SK-N-SH (cell line): Measurements from ENCODE around the gene F2R. TPM values are rescaled to one million over a fixed set of nuclear protein-coding genes. Genes with fewer than 3 reads are reported as not detected.

Source experiments
- CTCF ChIA-PET: fragments of 300-600, 350-600 bp; formaldehyde crosslinking; extraction: SDS; loops from one replicate; lab custom pipeline; 2021; lab: Yijun Ruan, JAX
- POLR2A ChIA-PET: fragments of 350-600 bp; sonication (Branson Sonifier 250); formaldehyde crosslinking; extraction: SDS; loops from one replicate; lab custom pipeline; 2020; ENCODE audit warnings: antibody characterized with exemption, inconsistent platforms; lab: Yijun Ruan, JAX
- DNase-seq: peaks from one replicate; pipeline ENCODE4 v3.0.0; 2012
- H2AFZ ChIP-seq: fragments of 200-600 bp; sonication (generic); 2 replicates; pipeline ENCODE4 v1.8.1; 2016; ENCODE audit warnings: antibody characterized with exemption, mild to moderate bottlenecking, low read depth
- H3F3A ChIP-seq: fragments of 200-600 bp; sonication (generic); replicated peaks from 2 replicates; pipeline ENCODE3; 2016; ENCODE audit warnings: antibody characterized with exemption, mild to moderate bottlenecking; ENCODE audit not compliant: insufficient read depth
- H3K27ac ChIP-seq, 2 experiments: fragments of 200-500 bp in 1 of 2; fragments of 200-600 bp in 1 of 2; sonication (Bioruptor generic) in 1 of 2; sonication (generic), shearing (Covaris generic) in 1 of 2; 2 replicates each; pipeline versions ENCODE4 v1.5.1 to v1.6.1; 2014 to 2016; ENCODE audit warnings: low read depth in 2 of 2, inconsistent platforms in 1 of 2, low read length in 1 of 2, mild to moderate bottlenecking in 1 of 2, mixed read lengths in 1 of 2
- H3K27me3 ChIP-seq: fragments of 200-600 bp; sonication (generic), shearing (Covaris generic); 2 replicates; pipeline ENCODE4 v1.6.1; 2016; ENCODE audit warnings: mixed run types; ENCODE audit not compliant: insufficient read depth
- H3K36me3 ChIP-seq, 2 experiments: fragments of 200-500 bp in 1 of 2; fragments of 200-600 bp in 1 of 2; sonication (Bioruptor generic) in 1 of 2; sonication (generic) in 1 of 2; replicated peaks in 1 of 2; 2 replicates each; pipeline versions ENCODE3 to v1.5.1; 2014 to 2016; ENCODE audit warnings: low read length in 1 of 2, mild to moderate bottlenecking in 1 of 2; ENCODE audit not compliant: insufficient read depth in 2 of 2, control insufficient read depth in 1 of 2
- H3K4me1 ChIP-seq, 2 experiments: fragments of 200-500 bp in 1 of 2; fragments of 200-600 bp in 1 of 2; sonication (Bioruptor generic) in 1 of 2; sonication (generic), shearing (Covaris generic) in 1 of 2; 2 replicates each; pipeline versions ENCODE4 v1.5.1 to v1.6.1; 2014 to 2016; ENCODE audit warnings: low read depth in 1 of 2, low read length in 1 of 2, mixed run types in 1 of 2; ENCODE audit not compliant: insufficient read depth in 2 of 2, control insufficient read depth in 1 of 2
- H3K4me2 ChIP-seq: fragments of 200-600 bp; sonication (generic), shearing (Covaris generic); 2 replicates; pipeline ENCODE4 v1.6.1; 2017; ENCODE audit warnings: mixed run types
- H3K4me3 ChIP-seq, 2 experiments: fragments of 200-500 bp in 1 of 2; fragments of 200-600 bp in 1 of 2; sonication (Bioruptor generic) in 1 of 2; sonication (generic), shearing (Covaris generic) in 1 of 2; 2 replicates each; pipeline versions ENCODE4 v1.5.1 to v1.8.1; 2014 to 2016; ENCODE audit warnings: low read depth in 2 of 2, inconsistent platforms in 1 of 2, low read length in 1 of 2, mild to moderate bottlenecking in 1 of 2, mixed read lengths in 1 of 2, moderate library complexity in 1 of 2
- H3K79me2 ChIP-seq: fragments of 200-600 bp; sonication (generic); 2 replicates; pipeline ENCODE4 v1.8.1; 2017; ENCODE audit warnings: mild to moderate bottlenecking; ENCODE audit not compliant: insufficient read depth
- H3K9ac ChIP-seq: fragments of 200-600 bp; sonication (generic); 2 replicates; pipeline ENCODE4 v1.6.1; 2017; ENCODE audit warnings: mixed run types
- H3K9me2 ChIP-seq: fragments of 200-600 bp; sonication (generic); 2 replicates; pipeline ENCODE4 v1.6.1; 2017; ENCODE audit warnings: mixed run types
- H3K9me3 ChIP-seq: fragments of 200-600 bp; sonication (generic); 2 replicates; pipeline ENCODE4 v1.6.1; 2017; ENCODE audit warnings: mixed run types, mild to moderate bottlenecking, moderate library complexity
- H4K20me1 ChIP-seq: fragments of 200-600 bp; sonication (generic); 2 replicates; pipeline ENCODE4 v1.6.1; 2017; ENCODE audit warnings: mild to moderate bottlenecking, mixed run types; ENCODE audit not compliant: insufficient read depth
- EP300 ChIP-seq, 2 experiments: IDR thresholded peaks; 2 replicates each; pipeline versions ENCODE4 v1.4.0 to v1.6.1; 2012; ENCODE audit warnings: borderline replicate concordance in 1 of 2, low read depth in 1 of 2, low read length in 1 of 2
- EZH2phosphoT487 ChIP-seq: fragments of 200-600 bp; sonication (generic); IDR thresholded peaks from 2 replicates; pipeline ENCODE4 v1.6.1; 2017; ENCODE audit warnings: low read depth, mixed run types, mild to moderate bottlenecking, antibody characterized with exemption, moderate library complexity, borderline replicate concordance
- GATA2 ChIP-seq: sonication (generic); formaldehyde crosslinking; IDR thresholded peaks from 2 replicates; pipeline ENCODE4 v1.5.0; 2020; ENCODE audit warnings: mild to moderate bottlenecking, missing genetic modification reagents
- JUND ChIP-seq: IDR thresholded peaks from 2 replicates; pipeline ENCODE4 v1.4.0; 2012
- MXI1 ChIP-seq: IDR thresholded peaks from 2 replicates; pipeline ENCODE4 v1.6.1; 2012; ENCODE audit warnings: mild to moderate bottlenecking, low read depth, low read length, improper control_type of control experiment
- RAD21 ChIP-seq: IDR thresholded peaks from 2 replicates; pipeline ENCODE4 v1.6.1; 2012; ENCODE audit warnings: mild to moderate bottlenecking, low read length
- RXRA ChIP-seq: IDR thresholded peaks from 2 replicates; pipeline ENCODE4 v1.4.0; 2012; ENCODE audit warnings: low read depth, mild to moderate bottlenecking, borderline replicate concordance
- USF1 ChIP-seq: IDR thresholded peaks from 2 replicates; pipeline ENCODE4 v1.4.0; 2012; ENCODE audit warnings: low read depth, borderline replicate concordance
- WGBS: methylation state at CpG from one replicate; pipeline ENCODE4 v1.1.6; 2017; ENCODE audit warnings: low lambda C conversion rate; 5-methylcytosine and 5-hydroxymethylcytosine counted together
- polyA plus RNA-seq, 3 experiments: library from polyadenylated mRNA; depleted of rRNA; stranded (reverse); fragments of >200 nt; gene quantifications; 2 replicates each; pipeline ENCODE4 v1.2.3, GENCODE V29; 2012
- TF ChIP-seq, protein P1 (sequence below): IDR thresholded peaks from 2 replicates; pipeline ENCODE4 v1.4.0; 2012; ENCODE audit warnings: low read depth

The F2R gene
- polyA plus RNA-seq, 1 of the 3 experiments (the other 2 are of a cell fraction): 212 TPM

DNA sequence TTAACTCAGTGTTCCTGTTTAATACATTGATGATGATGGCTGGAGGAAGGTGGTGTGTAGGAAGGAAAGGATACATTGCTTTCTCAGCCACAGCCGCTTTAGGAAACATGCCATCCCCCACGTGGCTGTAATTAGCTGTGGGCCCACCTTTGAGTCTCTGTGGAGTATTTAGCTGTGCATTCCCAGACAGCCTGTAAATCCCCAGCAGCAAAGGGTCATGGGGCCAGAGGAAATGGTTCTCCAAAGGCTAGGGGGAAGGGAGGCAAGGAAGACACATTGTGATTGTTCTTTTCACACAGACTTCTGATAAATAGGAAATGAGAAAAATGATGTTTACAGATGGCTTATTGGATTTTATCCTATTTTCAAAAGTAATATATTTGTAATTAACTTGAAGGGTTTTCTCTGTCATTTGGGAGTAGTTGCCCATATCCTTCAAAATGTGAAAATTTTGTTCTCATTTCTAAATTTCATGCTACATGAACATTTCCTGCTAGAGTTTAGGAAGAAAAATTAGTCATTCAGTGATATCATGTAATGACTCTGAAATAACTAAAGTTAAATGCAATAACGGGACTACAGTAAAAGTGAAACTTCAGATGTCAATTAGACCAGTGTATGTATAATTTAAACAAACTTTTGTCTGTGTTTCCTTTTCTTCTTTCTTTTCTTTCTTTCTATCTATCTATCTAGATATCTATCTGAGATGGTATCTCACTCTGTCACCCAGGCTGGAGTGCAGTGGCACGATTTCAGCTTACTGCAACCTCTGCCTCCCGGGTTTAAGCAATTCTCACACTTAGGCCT, 24.3 kb upstream of the F2R start:
- Histone ChIP-seq H3F3A (peaks cover 41% of the 10 kb centered on the region), H4K20me1 (no peaks in the 10 kb centered on the region), H3K27ac (peak overlapping the region; percentile 94 to 98), H3K36me3 (no peaks in the 10 kb centered on the region), H3K27me3 (no peaks in the 10 kb centered on the region), H3K4me1 (peaks cover 3 to 46% of the 10 kb centered on the region in 2 experiments), H3K4me2 (peak overlapping the region; percentile 42; the same call in 1 of the 2 replicates), H3K79me2 (no peaks in the 10 kb centered on the region), H3K9me3 (no peaks in the 10 kb centered on the region), H3K9me2 (no peaks in the 10 kb centered on the region), H2AFZ (peak overlapping the region; percentile 59; the same call in 1 of the 2 replicates), H3K4me3 (no peak overlapping the region), H3K9ac (peak overlapping the region; percentile 43)
- ChIA-PET POLR2A (no interaction called here), CTCF (interaction anchor here (1.0 kb wide), 1 partner anchor 25 kb away, joined by 3 read pairs; no protein-coding TSS in a partner anchor)
- no peak for TF ChIP-seq MXI1
- TF ChIP-seq USF1: no peak
- TF ChIP-seq, protein P1, sequence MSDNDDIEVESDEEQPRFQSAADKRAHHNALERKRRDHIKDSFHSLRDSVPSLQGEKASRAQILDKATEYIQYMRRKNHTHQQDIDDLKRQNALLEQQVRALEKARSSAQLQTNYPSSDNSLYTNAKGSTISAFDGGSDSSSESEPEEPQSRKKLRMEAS: peak; percentile 55; the same call in 1 of the 2 replicates
- 51% methylated on average over 5 of the region's 5 CpGs for WGBS
- DNase-seq: no peak

DNA sequence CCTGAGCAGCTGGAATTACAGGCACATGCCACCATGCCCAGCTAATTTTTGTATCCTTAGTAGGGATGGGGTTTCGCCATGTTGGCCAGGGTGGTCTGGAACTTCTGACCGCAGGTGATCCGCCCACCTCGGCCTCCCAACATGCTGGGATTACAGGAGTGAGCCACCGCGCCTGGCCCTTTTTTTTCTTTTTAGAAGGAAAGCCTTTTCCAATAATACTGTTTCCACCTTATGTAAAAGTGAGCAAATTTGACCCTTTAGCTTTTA, 23.7 kb upstream of the F2R start:
- Histone ChIP-seq H3F3A (peaks cover 41% of the 10 kb centered on the region), H4K20me1 (no peaks in the 10 kb centered on the region), H3K4me1 (peaks cover 3 to 46% of the 10 kb centered on the region in 2 experiments), H3K4me2 (peak overlapping the region; percentile 42; the same call in 1 of the 2 replicates), H2AFZ (peak overlapping the region; percentile 59; the same call in 1 of the 2 replicates), H3K9me3 (no peaks in the 10 kb centered on the region), H3K79me2 (no peaks in the 10 kb centered on the region), H3K9me2 (no peaks in the 10 kb centered on the region), H3K27ac (peak overlapping the region; percentile 94 to 98; a peak in 3 of 4 replicates), H3K4me3 (no peak overlapping the region), H3K9ac (peak overlapping the region; percentile 43), H3K27me3 (no peaks in the 10 kb centered on the region), H3K36me3 (no peaks in the 10 kb centered on the region)
- no peak for DNase-seq
- TF ChIP-seq MXI1 (no peak), EZH2phosphoT487 (no peak), EP300 (IDR thresholded peaks at IDR 0.05; ENCODE audit: borderline replicate concordance in 1 of 2, low read depth in 1 of 2, low read length in 1 of 2) (no peak), RXRA (no peak), RAD21 (no peak), JUND (no peak), GATA2 (CRISPR knock-in tag) (no peak), USF1 (no peak)
- POLR2A ChIA-PET: no interaction called here
- CTCF ChIA-PET: interaction anchor here (1.6 to 1.7 kb wide), 2 partner anchors 12 to 13 kb away, joined by 3 to 4 read pairs; no protein-coding TSS in a partner anchor
- 98% methylated on average over 6 of the region's 6 CpGs for WGBS
